Panc1 (cell line): ENCODE data around the gene SELENOS. TPM values are rescaled to one million over a fixed set of nuclear protein-coding genes. Genes with fewer than 3 reads are reported as not detected.

Source experiments
- ATAC-seq: fragments of 200-7000 bp; cut with Tn5 transposase; 2 replicates; pipeline ENCODE4 v1.9.1; 2020; ENCODE audit warnings: mild to moderate bottlenecking, moderate library complexity
- BruUV-seq: library from RNA; stranded (reverse); fragments of 400-500 nt; replicated peaks from 2 replicates; lab custom pipeline; 2021; lab: Mats Ljungman, UMichigan
- CTCF ChIA-PET: fragments of 300-600 bp; sonication (Branson Sonifier 250); formaldehyde crosslinking; loops from one replicate; lab custom pipeline; 2022; ENCODE audit warnings: antibody characterized with exemption; lab: Charles Lee
- POLR2A ChIA-PET: fragments of 300-600 bp; sonication (Branson Sonifier 250); formaldehyde crosslinking; loops from one replicate; lab custom pipeline; 2022; ENCODE audit warnings: antibody characterized with exemption; lab: Charles Lee
- DNase-seq: peaks from one replicate; pipeline ENCODE4 v3.0.0-alpha.2; 2010; ENCODE audit warnings: low read depth, low spot score
- H3K27ac ChIP-seq: 2 replicates; pipeline ENCODE4 v1.5.1; 2011; ENCODE audit warnings: mild to moderate bottlenecking, low read length, inconsistent platforms
- H3K27me3 ChIP-seq: fragments of 200-500 bp; sonication (Bioruptor generic); 2 replicates; pipeline ENCODE4 v1.6.0; 2014; ENCODE audit warnings: low read length, inconsistent platforms; ENCODE audit not compliant: control insufficient read depth, insufficient read depth
- H3K36me3 ChIP-seq: fragments of 200-500 bp; sonication (Bioruptor generic); 2 replicates; pipeline ENCODE4 v1.5.1; 2014; ENCODE audit warnings: inconsistent platforms, mild to moderate bottlenecking, low read length, moderate library complexity; ENCODE audit not compliant: control insufficient read depth, insufficient read depth
- H3K4me1 ChIP-seq: 2 replicates; pipeline ENCODE4 v1.5.1; 2011; ENCODE audit warnings: inconsistent platforms, mild to moderate bottlenecking, low read length, moderate library complexity; ENCODE audit not compliant: control insufficient read depth, insufficient read depth
- H3K4me3 ChIP-seq, 2 experiments: 2 replicates each; pipeline ENCODE4 v1.5.1; 2011 to 2012; ENCODE audit warnings: low read depth in 2 of 2, low read length in 2 of 2, mild to moderate bottlenecking in 2 of 2, inconsistent platforms in 1 of 2, moderate library complexity in 1 of 2
- H3K9me3 ChIP-seq: fragments of 200-500 bp; sonication (Bioruptor generic); 2 replicates; pipeline ENCODE4 v1.5.1; 2014; ENCODE audit warnings: low read depth, mild to moderate bottlenecking, inconsistent platforms, low read length, moderate library complexity; ENCODE audit not compliant: control insufficient read depth, insufficient read depth
- CTCF ChIP-seq: fragments of 450-650 bp; IDR thresholded peaks from 2 replicates; pipeline ENCODE4 v1.5.1; 2017; ENCODE audit warnings: mild to moderate bottlenecking
- POLR2AphosphoS5 ChIP-seq: IDR thresholded peaks from 2 replicates; pipeline ENCODE4 v1.6.1; 2012; ENCODE audit warnings: mild to moderate bottlenecking, low read depth, low read length, moderate library complexity
- REST ChIP-seq, 2 experiments: IDR thresholded peaks; 2 replicates each; pipeline ENCODE4 v1.6.1; 2011 to 2012; ENCODE audit warnings: low read depth in 2 of 2, control low read depth in 1 of 2, low read length in 1 of 2, mild to moderate bottlenecking in 1 of 2, moderate library complexity in 1 of 2; ENCODE audit not compliant: insufficient read depth in 1 of 2
- SIN3A ChIP-seq: IDR thresholded peaks from 2 replicates; pipeline ENCODE4 v1.6.1; 2012; ENCODE audit warnings: low read depth, mild to moderate bottlenecking, low read length, moderate library complexity, borderline replicate concordance; ENCODE audit not compliant: insufficient read depth
- TCF7L2 ChIP-seq: IDR thresholded peaks from 2 replicates; pipeline ENCODE4 v1.6.1; 2011; ENCODE audit warnings: mild to moderate bottlenecking, low read depth, low read length, inconsistent platforms
- in situ Hi-C: cut with HindIII; loops from 2 replicates; pipeline ENCODE4 v1.10.0; 2016; ENCODE audit warnings: low sequenced_read_pairs, low pct_unique_long_range_greater_than_20kb
- intact Hi-C: fragments of 100-400 bp; cut with micrococcal nuclease; formaldehyde crosslinking; loops from one replicate; pipeline ENCODE4 v1.10.0; 2022; ENCODE audit not compliant: unreplicated experiment
- total RNA-seq: library from RNA; stranded (reverse); gene quantifications from one replicate; pipeline ENCODE4 v1.2.1, GENCODE V29; 2021; ENCODE audit not compliant: unreplicated experiment

The SELENOS gene
- total RNA-seq, 1 experiment from 2014 or later: 74.9 TPM

- ChIA-PET POLR2A (no interaction called here), CTCF (no interaction called here)
- Histone ChIP-seq H3K36me3 (peaks cover 4% of the 10 kb centered on the region; the same call in 1 of the 2 replicates), H3K27me3 (no peaks in the 10 kb centered on the region), H3K27ac (no peak overlapping the region), H3K4me1 (peaks cover 79% of the 10 kb centered on the region), H3K9me3 (no peaks in the 10 kb centered on the region), H3K4me3 (no peak overlapping the region)
- TF ChIP-seq SIN3A (no peak), POLR2AphosphoS5 (no peak), TCF7L2 (no peak), CTCF (no peak), REST (IDR thresholded peaks at IDR 0.05; ENCODE audit: insufficient read depth in 1 of 2, low read depth in 2 of 2, low read length in 1 of 2) (no peak)
- no TSS peak for BruUV-seq
- in situ Hi-C loops: loop anchor here (5.0 kb wide), 1 partner anchor 53 kb away; no protein-coding TSS in a partner anchor
- no peak for ATAC-seq
- DNase-seq: no peak
- intact Hi-C loops: loop anchor here (5.0 kb wide), 1 partner anchor 38 kb away; no protein-coding TSS in a partner anchor
Measured at GRCh38 chr15:101244889-101245668, 32.2 kb downstream of the SELENOS start.

GRCh38 chr15:101244036-101244781 lies 33.1 kb downstream of the SELENOS start:
- in situ Hi-C loops (loop anchor here (5.0 kb wide), 1 partner anchor 52 kb away; no protein-coding TSS in a partner anchor), intact Hi-C loops (loop anchor here (5.0 kb wide), 1 partner anchor 37 kb away; no protein-coding TSS in a partner anchor)
- Histone ChIP-seq H3K36me3 (peaks cover 4% of the 10 kb centered on the region; the same call in 1 of the 2 replicates), H3K27me3 (no peaks in the 10 kb centered on the region), H3K4me1 (peaks cover 77% of the 10 kb centered on the region), H3K9me3 (no peaks in the 10 kb centered on the region), H3K4me3 (no peak overlapping the region), H3K27ac (no peak overlapping the region)
- no TSS peak for BruUV-seq
- ATAC-seq (no peak), DNase-seq (no peak)
- TF ChIP-seq REST (IDR thresholded peaks at IDR 0.05; ENCODE audit: insufficient read depth in 1 of 2, low read depth in 2 of 2, low read length in 1 of 2): no peak
- no peak for TF ChIP-seq POLR2AphosphoS5
- no peak for TF ChIP-seq TCF7L2
- TF ChIP-seq CTCF: no peak
- no peak for TF ChIP-seq SIN3A
- CTCF ChIA-PET: no interaction called here
- POLR2A ChIA-PET: no interaction called here
